K562 (cell line): ENCODE data around the gene PCSK6. TPM values are rescaled to one million over a fixed set of nuclear protein-coding genes. Genes with fewer than 3 reads are reported as not detected.

Source experiments
- ATAC-seq: fragments of 200-7000 bp; cut with Tn5 transposase; 3 replicates; pipeline ENCODE4 v1.9.1; 2020; ENCODE audit warnings: moderate library complexity
- BruUV-seq: library from RNA; stranded (reverse); fragments of 400-500 nt; replicated peaks from 2 replicates; lab custom pipeline; 2021; lab: Mats Ljungman, UMichigan
- CTCF ChIA-PET: fragments of 300-600 bp; formaldehyde crosslinking; extraction: SDS; loops from one replicate; lab custom pipeline; 2021; ENCODE audit warnings: low intra/inter-chr PET ratio; lab: Yijun Ruan, JAX
- POLR2A ChIA-PET: fragments of 300-600, 350-650 bp; sonication (Branson Sonifier 250); formaldehyde crosslinking; extraction: SDS; loops from one replicate; lab custom pipeline; 2021; ENCODE audit warnings: antibody characterized with exemption, inconsistent platforms; lab: Yijun Ruan, JAX
- DNase-seq, 4 experiments: peaks; one replicate each; pipeline versions ENCODE4 v3.0.0 to v3.0.0-alpha.2; 2011 to 2018; ENCODE audit warnings: low spot score in 3 of 4, mixed read lengths in 3 of 4; ENCODE audit errors: extremely low read depth in 1 of 4
- FAIRE-seq: peaks from 2 replicates; lab custom pipeline; 2011; peaks lifted over from hg19 to GRCh38; lab: Jason Lieb, UNC
- H2AFZ ChIP-seq: 2 replicates; pipeline ENCODE4 v1.6.0; 2011; ENCODE audit warnings: low read depth, low read length, control low read depth, inconsistent platforms
- H3K27ac ChIP-seq: fragments of 200-600 bp; 3 replicates; pipeline ENCODE4 v1.8.0; 2011; ENCODE audit warnings: low read depth, mild to moderate bottlenecking, control low read depth, inconsistent platforms, low read length, moderate library complexity, mixed read lengths; ENCODE audit errors: extremely low read depth
- H3K27me3 ChIP-seq, 2 experiments: fragments of 300-600 bp in 1 of 2; 2 replicates in 1 of 2; 3 replicates in 1 of 2; pipeline versions ENCODE4 v1.6.0 to v1.8.0; 2011; ENCODE audit warnings: inconsistent platforms in 2 of 2, low read length in 2 of 2, mild to moderate bottlenecking in 1 of 2, mixed read lengths in 1 of 2, moderate library complexity in 1 of 2; ENCODE audit not compliant: control insufficient read depth in 2 of 2, insufficient read depth in 2 of 2
- H3K36me3 ChIP-seq: fragments of 300-600 bp; 3 replicates; pipeline ENCODE4 v1.8.0; 2011; ENCODE audit warnings: mild to moderate bottlenecking, low read length, inconsistent platforms; ENCODE audit not compliant: control insufficient read depth, insufficient read depth
- H3K4me1 ChIP-seq, 2 experiments: fragments of 200-600 bp in 1 of 2; replicated peaks in 1 of 2; 2 replicates in 1 of 2; 3 replicates in 1 of 2; pipeline versions ENCODE4 v1.5.1 to v1.8.0; 2011; ENCODE audit warnings: inconsistent platforms in 2 of 2, low read length in 2 of 2, mild to moderate bottlenecking in 1 of 2, mixed read lengths in 1 of 2, moderate library complexity in 1 of 2; ENCODE audit not compliant: control insufficient read depth in 2 of 2, insufficient read depth in 2 of 2
- H3K4me2 ChIP-seq: 2 replicates; pipeline ENCODE4 v1.6.1; 2011; ENCODE audit warnings: low read length, control low read depth, inconsistent platforms, mixed read lengths; ENCODE audit not compliant: insufficient read depth
- H3K4me3 ChIP-seq: fragments of 200-600 bp; sonication (generic), shearing (Covaris generic); 2 replicates; pipeline ENCODE4 v1.5.1; 2016; ENCODE audit warnings: control low read depth, inconsistent platforms
- H3K79me2 ChIP-seq: fragments of 200-600 bp; 3 replicates; pipeline ENCODE4 v1.8.0; 2011; ENCODE audit warnings: low read length, inconsistent platforms; ENCODE audit not compliant: control insufficient read depth, insufficient read depth
- H3K9ac ChIP-seq, 2 experiments: 2 replicates each; pipeline versions ENCODE4 v1.6.0 to v1.6.1; 2011; ENCODE audit warnings: low read depth in 2 of 2, low read length in 2 of 2, control low read depth in 1 of 2, inconsistent platforms in 1 of 2, mild to moderate bottlenecking in 1 of 2, mixed read lengths in 1 of 2; ENCODE audit not compliant: insufficient read depth in 1 of 2
- H3K9me1 ChIP-seq: one replicate; pipeline ENCODE4 v1.6.0; 2011; ENCODE audit warnings: inconsistent platforms, mild to moderate bottlenecking, low read length, moderate library complexity; ENCODE audit not compliant: control insufficient read depth, insufficient read depth
- H3K9me3 ChIP-seq: replicated peaks from 2 replicates; pipeline ENCODE4 v1.5.1; 2011; ENCODE audit warnings: low read depth, low read length, inconsistent platforms; ENCODE audit not compliant: control insufficient read depth, insufficient read depth
- H4K20me1 ChIP-seq: replicated peaks from 2 replicates; pipeline ENCODE4 v1.6.1; 2011; ENCODE audit warnings: low read length, inconsistent platforms, mixed read lengths; ENCODE audit not compliant: control insufficient read depth, insufficient read depth
- CBFA2T2 ChIP-seq: fragments of 450-650 bp; conservative IDR thresholded peaks from 2 replicates; pipeline ENCODE4 v1.6.1; 2017; ENCODE audit warnings: mild to moderate bottlenecking
- ETV6 ChIP-seq, 3 experiments: fragments of 150-350 bp in 1 of 3; sonication (generic) in 1 of 3; formaldehyde crosslinking in 1 of 3; IDR thresholded peaks; 2 replicates each; pipeline versions ENCODE4 v1.6.1 to v1.8.0; 2014 to 2022; ENCODE audit warnings: borderline replicate concordance in 2 of 3, low read depth in 2 of 3, antibody characterized with exemption in 1 of 3, low read length in 1 of 3, mild to moderate bottlenecking in 1 of 3, missing genetic modification reagents in 1 of 3
- JUNB ChIP-seq: fragments of 450-650 bp; formaldehyde crosslinking; conservative IDR thresholded peaks from 2 replicates; pipeline ENCODE4 v1.4.0; 2020; ENCODE audit warnings: mild to moderate bottlenecking
- SP2 ChIP-seq: IDR thresholded peaks from 2 replicates; pipeline ENCODE4 v1.6.1; 2011; ENCODE audit warnings: mild to moderate bottlenecking, low read depth, low read length, moderate library complexity; ENCODE audit not compliant: poor library complexity, severe bottlenecking; ENCODE audit errors: extremely low read depth
- SPI1 ChIP-seq: IDR thresholded peaks from 2 replicates; pipeline ENCODE4 v1.6.1; 2011; ENCODE audit warnings: low read depth, low read length, control low read depth, borderline replicate concordance
- ZBTB5 ChIP-seq: fragments of 450-650 bp; IDR thresholded peaks from 2 replicates; pipeline ENCODE4 v1.6.1; 2017; ENCODE audit warnings: antibody characterized with exemption
- ZNF124 ChIP-seq: sonication (generic); formaldehyde crosslinking; IDR thresholded peaks from 2 replicates; pipeline ENCODE4 v1.8.1; 2022; ENCODE audit warnings: missing genetic modification reagents
- ZNF740 ChIP-seq, 3 experiments: fragments of 200-800 bp in 1 of 3; sonication (Bioruptor generic) in 1 of 3; sonication (generic) in 1 of 3; formaldehyde crosslinking in 1 of 3; IDR thresholded peaks; 2 replicates each; pipeline versions ENCODE4 v1.6.1 to v1.8.0; 2016 to 2022; ENCODE audit warnings: mild to moderate bottlenecking in 2 of 3, missing compliant biosample characterization in 2 of 3, missing genetic modification characterization in 2 of 3, missing genetic modification reagents in 1 of 3
- whole genome bisulfite sequencing: fragments of 100-300 bp; shearing (Covaris generic); methylation state at CpG from one replicate; pipeline ENCODE4 v1.1.6; 2016; ENCODE audit warnings: low coverage, mixed read lengths; ENCODE audit not compliant: insufficient coverage; ENCODE audit errors: missing lambda C conversion rate; 5-methylcytosine and 5-hydroxymethylcytosine counted together
- in situ Hi-C: fragments of 300-500 bp; cut with MboI; formaldehyde crosslinking; loops from 4 replicates; pipeline ENCODE4 v1.15.0; 2018; ENCODE audit warnings: inconsistent platforms, mixed read lengths
- intact Hi-C: fragments of 100-400 bp; cut with micrococcal nuclease; formaldehyde crosslinking; loops from 2 replicates; pipeline ENCODE4 v1.14.2; 2022
- polyA plus RNA-seq, 8 experiments: library from polyadenylated mRNA; depleted of rRNA in 4 of 8; stranded (reverse) in 5 of 8; unstranded in 3 of 8; fragments of >200 nt; fragmentation: Nextera tagmentation in 2 of 8; fragmentation: Illumina TruSeq in 1 of 8; extraction: Ambion mirVana in 2 of 8; extraction: Trizol in 1 of 8; gene quantifications; 2 replicates each; pipeline versions ENCODE4 v1.2.1 to v1.2.3, GENCODE V29; 2011 to 2014; ENCODE audit warnings: inconsistent platforms in 1 of 8, missing spikeins in 1 of 8
- total RNA-seq, 7 experiments: library from RNA; depleted of rRNA in 6 of 7; stranded (reverse); fragments of >200 nt in 6 of 7; fragmentation: Illumina TruSeq in 2 of 7; extraction: Trizol in 2 of 7; gene quantifications; 2 replicates each; pipeline versions ENCODE4 v1.2.1 to v1.2.3, GENCODE V29; 2011 to 2021; ENCODE audit warnings: low replicate concordance in 1 of 7
- TF ChIP-seq, protein P1 (sequence below): fragments of 250-450 bp; sonication (Bioruptor Pico); IDR thresholded peaks from 2 replicates; pipeline ENCODE4 v1.5.0; 2022; ENCODE audit warnings: mild to moderate bottlenecking
- TF ChIP-seq, protein P2 (sequence below): sonication (generic); formaldehyde crosslinking; IDR thresholded peaks from 2 replicates; pipeline ENCODE4 v1.8.1; 2023; ENCODE audit warnings: mild to moderate bottlenecking, missing genetic modification reagents

The PCSK6 gene
- total and polyA plus RNA-seq, 9 of the 15 experiments (the other 6 are each of a cell fraction or from before 2014, with no cell fraction given), result 2.2 to 32.6 (median 14.5) TPM

- Histone ChIP-seq H3K9me3 (no peaks in the 10 kb centered on the region), H3K9ac (0 out of 4 replicates have a peak overlapping the region, but pooled peaks of 1 of the 2 experiments have one; percentile 57), H2AFZ (no peak overlapping the region), H3K79me2 (no peaks in the 10 kb centered on the region), H3K27me3 (peaks cover 0 to 4% of the 10 kb centered on the region in 2 experiments; a peak in 2 of 5 replicates), H4K20me1 (no peaks in the 10 kb centered on the region; the same call in 1 of the 2 replicates), H3K4me1 (peaks cover 0 to 3% of the 10 kb centered on the region in 2 experiments; a peak in 2 of 5 replicates), H3K4me2 (no peak overlapping the region), H3K27ac (no peak overlapping the region), H3K36me3 (peaks cover 16% of the 10 kb centered on the region; the same call in 2 of the 3 replicates), H3K4me3 (no peak overlapping the region), H3K9me1 (no peaks in the 10 kb centered on the region)
- 45% methylated on average over 18 of the region's 21 CpGs for WGBS
- intact Hi-C loops, result loop anchor here (10.0 kb wide), 1 partner anchor 206 kb away; no protein-coding TSS in a partner anchor
- ATAC-seq (no peak), FAIRE-seq (peak; percentile 69), DNase-seq (no peak)
- ChIA-PET POLR2A (interaction anchor here (0.6 kb wide), 1 partner anchor 13 kb away, joined by 4 read pairs; no protein-coding TSS in a partner anchor), CTCF (no interaction called here)
- BruUV-seq, result no TSS peak
- in situ Hi-C loops, result no loop called here
- TF ChIP-seq SP2, result no peak
- TF ChIP-seq ETV6 (IDR thresholded peaks at IDR 0.05; ENCODE audit: borderline replicate concordance in 1 of 2, low read depth in 2 of 2, low read length in 1 of 2), result no peak
- no peak for TF ChIP-seq ETV6 (CRISPR knock-in tag; IDR thresholded peaks at IDR 0.05; ENCODE audit: borderline replicate concordance)
- no peak for TF ChIP-seq ZNF740 (CRISPR knock-in tag; IDR thresholded peaks at IDR 0.05)
- TF ChIP-seq ZNF740 (tag; IDR thresholded peaks at IDR 0.05), result no peak
- TF ChIP-seq JUNB (CRISPR knock-in tag), result no peak
- TF ChIP-seq, protein P1, sequence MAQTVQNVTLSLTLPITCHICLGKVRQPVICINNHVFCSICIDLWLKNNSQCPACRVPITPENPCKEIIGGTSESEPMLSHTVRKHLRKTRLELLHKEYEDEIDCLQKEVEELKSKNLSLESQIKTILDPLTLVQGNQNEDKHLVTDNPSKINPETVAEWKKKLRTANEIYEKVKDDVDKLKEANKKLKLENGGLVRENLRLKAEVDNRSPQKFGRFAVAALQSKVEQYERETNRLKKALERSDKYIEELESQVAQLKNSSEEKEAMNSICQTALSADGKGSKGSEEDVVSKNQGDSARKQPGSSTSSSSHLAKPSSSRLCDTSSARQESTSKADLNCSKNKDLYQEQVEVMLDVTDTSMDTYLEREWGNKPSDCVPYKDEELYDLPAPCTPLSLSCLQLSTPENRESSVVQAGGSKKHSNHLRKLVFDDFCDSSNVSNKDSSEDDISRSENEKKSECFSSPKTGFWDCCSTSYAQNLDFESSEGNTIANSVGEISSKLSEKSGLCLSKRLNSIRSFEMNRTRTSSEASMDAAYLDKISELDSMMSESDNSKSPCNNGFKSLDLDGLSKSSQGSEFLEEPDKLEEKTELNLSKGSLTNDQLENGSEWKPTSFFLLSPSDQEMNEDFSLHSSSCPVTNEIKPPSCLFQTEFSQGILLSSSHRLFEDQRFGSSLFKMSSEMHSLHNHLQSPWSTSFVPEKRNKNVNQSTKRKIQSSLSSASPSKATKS (CRISPR knock-in tag), result no peak
- no peak for TF ChIP-seq ZNF124 (CRISPR knock-in tag)
- TF ChIP-seq, protein P2, sequence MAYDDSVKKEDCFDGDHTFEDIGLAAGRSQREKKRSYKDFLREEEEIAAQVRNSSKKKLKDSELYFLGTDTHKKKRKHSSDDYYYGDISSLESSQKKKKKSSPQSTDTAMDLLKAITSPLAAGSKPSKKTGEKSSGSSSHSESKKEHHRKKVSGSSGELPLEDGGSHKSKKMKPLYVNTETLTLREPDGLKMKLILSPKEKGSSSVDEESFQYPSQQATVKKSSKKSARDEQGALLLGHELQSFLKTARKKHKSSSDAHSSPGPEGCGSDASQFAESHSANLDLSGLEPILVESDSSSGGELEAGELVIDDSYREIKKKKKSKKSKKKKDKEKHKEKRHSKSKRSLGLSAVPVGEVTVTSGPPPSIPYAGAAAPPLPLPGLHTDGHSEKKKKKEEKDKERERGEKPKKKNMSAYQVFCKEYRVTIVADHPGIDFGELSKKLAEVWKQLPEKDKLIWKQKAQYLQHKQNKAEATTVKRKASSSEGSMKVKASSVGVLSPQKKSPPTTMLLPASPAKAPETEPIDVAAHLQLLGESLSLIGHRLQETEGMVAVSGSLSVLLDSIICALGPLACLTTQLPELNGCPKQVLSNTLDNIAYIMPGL (CRISPR knock-in tag), result no peak
- no peak for TF ChIP-seq SPI1
- TF ChIP-seq CBFA2T2, result no peak
- TF ChIP-seq ZBTB5, result no peak
These were observed 50.8 kb downstream of the PCSK6 start for GRCh38 chr15:101438482-101439284.
